ENCODE results near the gene ST7.

- TF ChIP-seq EZH2 (IDR thresholded peaks at IDR 0.05; ENCODE audit: borderline replicate concordance) (no peak), EZH2phosphoT487 (IDR thresholded peaks at IDR 0.05; ENCODE audit: low read depth, severe bottlenecking, unreplicated experiment) (no peak)
- TF ChIP-seq, protein P1, sequence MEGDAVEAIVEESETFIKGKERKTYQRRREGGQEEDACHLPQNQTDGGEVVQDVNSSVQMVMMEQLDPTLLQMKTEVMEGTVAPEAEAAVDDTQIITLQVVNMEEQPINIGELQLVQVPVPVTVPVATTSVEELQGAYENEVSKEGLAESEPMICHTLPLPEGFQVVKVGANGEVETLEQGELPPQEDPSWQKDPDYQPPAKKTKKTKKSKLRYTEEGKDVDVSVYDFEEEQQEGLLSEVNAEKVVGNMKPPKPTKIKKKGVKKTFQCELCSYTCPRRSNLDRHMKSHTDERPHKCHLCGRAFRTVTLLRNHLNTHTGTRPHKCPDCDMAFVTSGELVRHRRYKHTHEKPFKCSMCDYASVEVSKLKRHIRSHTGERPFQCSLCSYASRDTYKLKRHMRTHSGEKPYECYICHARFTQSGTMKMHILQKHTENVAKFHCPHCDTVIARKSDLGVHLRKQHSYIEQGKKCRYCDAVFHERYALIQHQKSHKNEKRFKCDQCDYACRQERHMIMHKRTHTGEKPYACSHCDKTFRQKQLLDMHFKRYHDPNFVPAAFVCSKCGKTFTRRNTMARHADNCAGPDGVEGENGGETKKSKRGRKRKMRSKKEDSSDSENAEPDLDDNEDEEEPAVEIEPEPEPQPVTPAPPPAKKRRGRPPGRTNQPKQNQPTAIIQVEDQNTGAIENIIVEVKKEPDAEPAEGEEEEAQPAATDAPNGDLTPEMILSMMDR (IDR thresholded peaks at IDR 0.05; ENCODE audit: poor library complexity): no peak
Observed at GRCh38 chr7:117036053-117036669, 82.9 kb downstream of the ST7 start.

Measured in hepatocyte (in vitro differentiated cells).